D721Med (cell line): ENCODE results near the gene PRKN.

Experiments used
- DNase-seq: peaks from one replicate; pipeline ENCODE4 v3.0.0; 2011; ENCODE audit warnings: low spot score; ENCODE audit not compliant: insufficient read length
- FAIRE-seq: peaks from 2 replicates; lab custom pipeline; 2011; peaks lifted over from hg19 to GRCh38; lab: Jason Lieb, UNC
- CTCF ChIP-seq: IDR thresholded peaks from 2 replicates; pipeline ENCODE4 v1.5.1; 2012; ENCODE audit warnings: mild to moderate bottlenecking, control low read depth; ENCODE audit not compliant: insufficient read depth; ENCODE audit errors: missing control alignments

PRKN gene

GRCh38 chr6:161971043-161971442 lies 756.5 kb downstream of the PRKN start:
- FAIRE-seq (no peak), DNase-seq (no peak)
- TF ChIP-seq CTCF = no peak

GRCh38 chr6:161963634-161964234 lies 763.8 kb downstream of the PRKN start:
- no peak for FAIRE-seq
- TF ChIP-seq CTCF = no peak
- DNase-seq = no peak

- TF ChIP-seq CTCF = no peak
- FAIRE-seq (no peak), DNase-seq (no peak)
Measured at GRCh38 chr6:161963181-161963580, 764.4 kb downstream of the PRKN start.

- DNase-seq (no peak), FAIRE-seq (no peak)
- TF ChIP-seq CTCF = no peak
Measured at GRCh38 chr6:161961796-161962195, 765.8 kb downstream of the PRKN start.

- DNase-seq (no peak), FAIRE-seq (no peak)
- TF ChIP-seq CTCF = no peak
Measured at GRCh38 chr6:161961046-161961445, 766.5 kb downstream of the PRKN start.

GRCh38 chr6:161959072-161959471 lies 768.5 kb downstream of the PRKN start:
- FAIRE-seq (no peak), DNase-seq (no peak)
- TF ChIP-seq CTCF = no peak

- DNase-seq = no peak
- no peak for TF ChIP-seq CTCF
- no peak for FAIRE-seq
Measured at GRCh38 chr6:161956082-161956481, 771.5 kb downstream of the PRKN start.
